Measurements from ENCODE around the gene MRPL24. TPM values are rescaled to one million over a fixed set of nuclear protein-coding genes. Genes with fewer than 3 reads are reported as not detected.

MRPL24 gene
- total and polyA plus RNA-seq, 10 of the 15 experiments (the other 5 are each of a cell fraction or from before 2014, with no cell fraction given) = 87.4 to 269 (median 134) TPM

DNA sequence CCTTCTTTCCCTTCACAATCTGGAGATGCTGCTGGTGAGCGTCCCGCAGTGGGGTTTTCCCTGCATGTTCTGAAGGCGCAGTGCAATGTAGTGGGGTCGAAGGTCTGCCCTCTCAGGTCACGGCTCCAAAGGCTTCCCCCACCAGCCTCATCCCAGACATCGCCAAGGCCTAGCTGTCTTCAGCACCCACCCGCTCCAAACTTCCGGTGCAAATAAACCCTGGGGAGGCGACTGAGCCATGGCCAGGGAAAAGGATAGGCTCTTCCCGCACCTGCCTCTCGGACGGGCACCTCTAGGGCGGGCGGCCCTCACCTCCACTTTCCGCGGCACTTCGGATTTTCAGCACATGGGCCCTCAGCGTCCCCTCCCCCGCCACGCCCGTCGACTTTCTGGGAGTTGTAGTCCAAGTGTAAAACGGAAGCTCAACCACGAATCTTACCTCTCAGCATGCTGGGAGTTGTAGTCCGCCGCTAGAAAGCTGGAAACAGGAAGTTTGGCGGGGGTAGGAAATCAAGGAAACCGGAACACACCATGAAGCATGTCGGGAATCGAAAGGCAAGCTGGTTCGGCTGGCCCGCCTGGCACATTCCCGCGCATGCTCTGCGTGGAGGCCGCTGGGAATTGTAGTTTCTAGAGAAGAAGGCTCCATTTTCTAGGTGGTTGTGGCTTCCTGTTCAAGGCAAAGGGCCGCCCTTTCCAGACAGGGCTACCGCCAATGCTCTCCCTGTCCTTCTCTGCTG, at the start of gene MRPL24 (continued):
- TF ChIP-seq, protein P1, sequence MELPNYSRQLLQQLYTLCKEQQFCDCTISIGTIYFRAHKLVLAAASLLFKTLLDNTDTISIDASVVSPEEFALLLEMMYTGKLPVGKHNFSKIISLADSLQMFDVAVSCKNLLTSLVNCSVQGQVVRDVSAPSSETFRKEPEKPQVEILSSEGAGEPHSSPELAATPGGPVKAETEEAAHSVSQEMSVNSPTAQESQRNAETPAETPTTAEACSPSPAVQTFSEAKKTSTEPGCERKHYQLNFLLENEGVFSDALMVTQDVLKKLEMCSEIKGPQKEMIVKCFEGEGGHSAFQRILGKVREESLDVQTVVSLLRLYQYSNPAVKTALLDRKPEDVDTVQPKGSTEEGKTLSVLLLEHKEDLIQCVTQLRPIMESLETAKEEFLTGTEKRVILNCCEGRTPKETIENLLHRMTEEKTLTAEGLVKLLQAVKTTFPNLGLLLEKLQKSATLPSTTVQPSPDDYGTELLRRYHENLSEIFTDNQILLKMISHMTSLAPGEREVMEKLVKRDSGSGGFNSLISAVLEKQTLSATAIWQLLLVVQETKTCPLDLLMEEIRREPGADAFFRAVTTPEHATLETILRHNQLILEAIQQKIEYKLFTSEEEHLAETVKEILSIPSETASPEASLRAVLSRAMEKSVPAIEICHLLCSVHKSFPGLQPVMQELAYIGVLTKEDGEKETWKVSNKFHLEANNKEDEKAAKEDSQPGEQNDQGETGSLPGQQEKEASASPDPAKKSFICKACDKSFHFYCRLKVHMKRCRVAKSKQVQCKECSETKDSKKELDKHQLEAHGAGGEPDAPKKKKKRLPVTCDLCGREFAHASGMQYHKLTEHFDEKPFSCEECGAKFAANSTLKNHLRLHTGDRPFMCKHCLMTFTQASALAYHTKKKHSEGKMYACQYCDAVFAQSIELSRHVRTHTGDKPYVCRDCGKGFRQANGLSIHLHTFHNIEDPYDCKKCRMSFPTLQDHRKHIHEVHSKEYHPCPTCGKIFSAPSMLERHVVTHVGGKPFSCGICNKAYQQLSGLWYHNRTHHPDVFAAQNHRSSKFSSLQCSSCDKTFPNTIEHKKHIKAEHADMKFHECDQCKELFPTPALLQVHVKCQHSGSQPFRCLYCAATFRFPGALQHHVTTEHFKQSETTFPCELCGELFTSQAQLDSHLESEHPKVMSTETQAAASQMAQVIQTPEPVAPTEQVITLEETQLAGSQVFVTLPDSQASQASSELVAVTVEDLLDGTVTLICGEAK (IDR thresholded peaks at IDR 0.05; ENCODE audit: borderline replicate concordance) = peak; percentile 98
- TF ChIP-seq RELA (IDR thresholded peaks at IDR 0.05; ENCODE audit: borderline replicate concordance, partially characterized antibody) (peak; percentile 87), MYB (IDR thresholded peaks at IDR 0.05; ENCODE audit: borderline replicate concordance, low read depth, low read length) (peak; percentile 22; the same call in 1 of the 2 replicates), CREM (IDR thresholded peaks at IDR 0.05; ENCODE audit: low read depth) (peak; percentile 98), ZBED1 (IDR thresholded peaks at IDR 0.05; ENCODE audit: borderline replicate concordance) (no peak), TCF7 (IDR thresholded peaks at IDR 0.05; ENCODE audit: borderline replicate concordance) (peak; percentile 19; the same call in 1 of the 2 replicates), TAF1 (IDR thresholded peaks at IDR 0.05; ENCODE audit: borderline replicate concordance, low read depth, low read length) (peak; percentile 60; the same call in 1 of the 2 replicates), BRCA1 (IDR thresholded peaks at IDR 0.05; ENCODE audit: low read depth, low read length) (no peak), FOXK2 (IDR thresholded peaks at IDR 0.05) (peak; percentile 70), JUNB (IDR thresholded peaks at IDR 0.05) (no peak), POLR2AphosphoS5 (IDR thresholded peaks at IDR 0.05; ENCODE audit: low read length) (peak; percentile 60), GABPA (IDR thresholded peaks at IDR 0.05; ENCODE audit: low read depth) (no peak), SIX5 (IDR thresholded peaks at IDR 0.05; ENCODE audit: low read depth, low read length, severe bottlenecking) (peak; percentile 98), SRF (IDR thresholded peaks at IDR 0.05; ENCODE audit: low read depth in 2 of 2, low read length in 2 of 2) (peak in 1 of 2 experiments; percentile 66; a peak in 1 of 4 replicates), EED (IDR thresholded peaks at IDR 0.05; ENCODE audit: low read depth) (peak; percentile 50; the same call in 1 of the 2 replicates), SMAD1 (IDR thresholded peaks at IDR 0.05; ENCODE audit: low read depth, partially characterized antibody) (no peak), SREBF2 (IDR thresholded peaks at IDR 0.05; ENCODE audit: low read length) (peak; percentile 60; the same call in 1 of the 2 replicates), SMC3 (IDR thresholded peaks at IDR 0.05; ENCODE audit: borderline replicate concordance, low read length) (no peak; the same call in 1 of the 2 replicates)
- TF ChIP-seq, protein P2, sequence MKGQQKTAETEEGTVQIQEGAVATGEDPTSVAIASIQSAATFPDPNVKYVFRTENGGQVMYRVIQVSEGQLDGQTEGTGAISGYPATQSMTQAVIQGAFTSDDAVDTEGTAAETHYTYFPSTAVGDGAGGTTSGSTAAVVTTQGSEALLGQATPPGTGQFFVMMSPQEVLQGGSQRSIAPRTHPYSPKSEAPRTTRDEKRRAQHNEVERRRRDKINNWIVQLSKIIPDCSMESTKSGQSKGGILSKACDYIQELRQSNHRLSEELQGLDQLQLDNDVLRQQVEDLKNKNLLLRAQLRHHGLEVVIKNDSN (IDR thresholded peaks at IDR 0.05; ENCODE audit: borderline replicate concordance, extremely low read length, insufficient read depth, low read depth, low read length) = no peak
- TF ChIP-seq, protein P3, sequence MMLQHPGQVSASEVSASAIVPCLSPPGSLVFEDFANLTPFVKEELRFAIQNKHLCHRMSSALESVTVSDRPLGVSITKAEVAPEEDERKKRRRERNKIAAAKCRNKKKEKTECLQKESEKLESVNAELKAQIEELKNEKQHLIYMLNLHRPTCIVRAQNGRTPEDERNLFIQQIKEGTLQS (IDR thresholded peaks at IDR 0.05; ENCODE audit: borderline replicate concordance, extremely low read depth, low read depth, low read length) = peak; percentile 64; the same call in 1 of the 2 replicates
- TF ChIP-seq, protein P4, sequence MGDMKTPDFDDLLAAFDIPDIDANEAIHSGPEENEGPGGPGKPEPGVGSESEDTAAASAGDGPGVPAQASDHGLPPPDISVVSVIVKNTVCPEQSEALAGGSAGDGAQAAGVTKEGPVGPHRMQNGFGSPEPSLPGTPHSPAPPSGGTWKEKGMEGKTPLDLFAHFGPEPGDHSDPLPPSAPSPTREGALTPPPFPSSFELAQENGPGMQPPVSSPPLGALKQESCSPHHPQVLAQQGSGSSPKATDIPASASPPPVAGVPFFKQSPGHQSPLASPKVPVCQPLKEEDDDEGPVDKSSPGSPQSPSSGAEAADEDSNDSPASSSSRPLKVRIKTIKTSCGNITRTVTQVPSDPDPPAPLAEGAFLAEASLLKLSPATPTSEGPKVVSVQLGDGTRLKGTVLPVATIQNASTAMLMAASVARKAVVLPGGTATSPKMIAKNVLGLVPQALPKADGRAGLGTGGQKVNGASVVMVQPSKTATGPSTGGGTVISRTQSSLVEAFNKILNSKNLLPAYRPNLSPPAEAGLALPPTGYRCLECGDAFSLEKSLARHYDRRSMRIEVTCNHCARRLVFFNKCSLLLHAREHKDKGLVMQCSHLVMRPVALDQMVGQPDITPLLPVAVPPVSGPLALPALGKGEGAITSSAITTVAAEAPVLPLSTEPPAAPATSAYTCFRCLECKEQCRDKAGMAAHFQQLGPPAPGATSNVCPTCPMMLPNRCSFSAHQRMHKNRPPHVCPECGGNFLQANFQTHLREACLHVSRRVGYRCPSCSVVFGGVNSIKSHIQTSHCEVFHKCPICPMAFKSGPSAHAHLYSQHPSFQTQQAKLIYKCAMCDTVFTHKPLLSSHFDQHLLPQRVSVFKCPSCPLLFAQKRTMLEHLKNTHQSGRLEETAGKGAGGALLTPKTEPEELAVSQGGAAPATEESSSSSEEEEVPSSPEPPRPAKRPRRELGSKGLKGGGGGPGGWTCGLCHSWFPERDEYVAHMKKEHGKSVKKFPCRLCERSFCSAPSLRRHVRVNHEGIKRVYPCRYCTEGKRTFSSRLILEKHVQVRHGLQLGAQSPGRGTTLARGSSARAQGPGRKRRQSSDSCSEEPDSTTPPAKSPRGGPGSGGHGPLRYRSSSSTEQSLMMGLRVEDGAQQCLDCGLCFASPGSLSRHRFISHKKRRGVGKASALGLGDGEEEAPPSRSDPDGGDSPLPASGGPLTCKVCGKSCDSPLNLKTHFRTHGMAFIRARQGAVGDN (IDR thresholded peaks at IDR 0.05) = no peak
